ENCODE results near the gene CCL13.

The CCL13 gene

GRCh38 chr17:34363183-34363661 is 6.9 kb downstream of the CCL13 start, which contains the start of gene CCL1:
Gene CCL1, minus strand, starts transcription at chr17:34363233. Its CDS starts 72 bp downstream, at chr17:34363161.
- peak; percentile 4 for DNase-seq (ENCODE audit: low spot score)

- no peak for DNase-seq (ENCODE audit: low spot score)
Observed at GRCh38 chr17:34364751-34365150, 8.5 kb downstream of the CCL13 start.

- DNase-seq (ENCODE audit: low spot score) = no peak
Observed at GRCh38 chr17:34365340-34365739, 9.1 kb downstream of the CCL13 start.

GRCh38 chr17:34366010-34366409 is 9.7 kb downstream of the CCL13 start:
- DNase-seq (ENCODE audit: low spot score) = no peak

- no peak for DNase-seq (ENCODE audit: low spot score)
Observed at GRCh38 chr17:34366529-34367107, 10.3 kb downstream of the CCL13 start.

- no peak for DNase-seq (ENCODE audit: low spot score)
Observed at GRCh38 chr17:34367486-34368195, 11.4 kb downstream of the CCL13 start.

GRCh38 chr17:34368196-34368945 is 12.1 kb downstream of the CCL13 start:
- no peak for DNase-seq (ENCODE audit: low spot score)

- no peak for DNase-seq (ENCODE audit: low spot score)
Observed at GRCh38 chr17:34368946-34369500, 12.7 kb downstream of the CCL13 start.

GRCh38 chr17:34369571-34369970 is 13.3 kb downstream of the CCL13 start:
- DNase-seq (ENCODE audit: low spot score) = no peak

- DNase-seq (ENCODE audit: low spot score) = no peak
Observed at GRCh38 chr17:34370376-34370996, 14.2 kb downstream of the CCL13 start.

- no peak for DNase-seq (ENCODE audit: low spot score)
Observed at GRCh38 chr17:34370997-34371395, 14.7 kb downstream of the CCL13 start.

- DNase-seq (ENCODE audit: low spot score) = no peak
Observed at GRCh38 chr17:34371405-34372100, 15.3 kb downstream of the CCL13 start.

GRCh38 chr17:34374457-34374856 is 18.2 kb downstream of the CCL13 start:
- no peak for DNase-seq (ENCODE audit: low spot score)

GRCh38 chr17:34375426-34375997 is 19.2 kb downstream of the CCL13 start:
- DNase-seq (ENCODE audit: low spot score) = no peak

GRCh38 chr17:34377078-34377823 is 21.0 kb downstream of the CCL13 start:
- DNase-seq (ENCODE audit: low spot score) = no peak

- peak; percentile 27 for DNase-seq (ENCODE audit: low spot score)
Observed at GRCh38 chr17:34378664-34379101, 22.4 kb downstream of the CCL13 start.

- no peak for DNase-seq (ENCODE audit: low spot score)
Observed at GRCh38 chr17:34379868-34380267, 23.6 kb downstream of the CCL13 start.

- DNase-seq (ENCODE audit: low spot score) = no peak
Observed at GRCh38 chr17:34382621-34383124, 26.4 kb downstream of the CCL13 start.

GRCh38 chr17:34383216-34383615 is 26.9 kb downstream of the CCL13 start:
- DNase-seq (ENCODE audit: low spot score) = no peak

GRCh38 chr17:34384271-34384670 is 28.0 kb downstream of the CCL13 start:
- DNase-seq (ENCODE audit: low spot score) = no peak
